ENCODE results near the gene NKD1. TPM values are rescaled to one million over a fixed set of nuclear protein-coding genes. Genes with fewer than 3 reads are reported as not detected.

The NKD1 gene
- total RNA-seq, 2 donors from 2014 or later, result 1.1 to 3.0 TPM

- Histone ChIP-seq H3K4me1 (peaks cover 0 to 24% of the 10 kb centered on the region in 2 donors), H3K36me3 (no peaks in the 10 kb centered on the region), H3K27me3 (no peaks in the 10 kb centered on the region), H3K4me3 (no peak overlapping the region), H3K27ac (no peak overlapping the region), H3K9me3 (no peaks in the 10 kb centered on the region)
- TF ChIP-seq, protein P1, sequence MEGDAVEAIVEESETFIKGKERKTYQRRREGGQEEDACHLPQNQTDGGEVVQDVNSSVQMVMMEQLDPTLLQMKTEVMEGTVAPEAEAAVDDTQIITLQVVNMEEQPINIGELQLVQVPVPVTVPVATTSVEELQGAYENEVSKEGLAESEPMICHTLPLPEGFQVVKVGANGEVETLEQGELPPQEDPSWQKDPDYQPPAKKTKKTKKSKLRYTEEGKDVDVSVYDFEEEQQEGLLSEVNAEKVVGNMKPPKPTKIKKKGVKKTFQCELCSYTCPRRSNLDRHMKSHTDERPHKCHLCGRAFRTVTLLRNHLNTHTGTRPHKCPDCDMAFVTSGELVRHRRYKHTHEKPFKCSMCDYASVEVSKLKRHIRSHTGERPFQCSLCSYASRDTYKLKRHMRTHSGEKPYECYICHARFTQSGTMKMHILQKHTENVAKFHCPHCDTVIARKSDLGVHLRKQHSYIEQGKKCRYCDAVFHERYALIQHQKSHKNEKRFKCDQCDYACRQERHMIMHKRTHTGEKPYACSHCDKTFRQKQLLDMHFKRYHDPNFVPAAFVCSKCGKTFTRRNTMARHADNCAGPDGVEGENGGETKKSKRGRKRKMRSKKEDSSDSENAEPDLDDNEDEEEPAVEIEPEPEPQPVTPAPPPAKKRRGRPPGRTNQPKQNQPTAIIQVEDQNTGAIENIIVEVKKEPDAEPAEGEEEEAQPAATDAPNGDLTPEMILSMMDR (IDR thresholded peaks at IDR 0.05), result peak in 1 of 2 donors; percentile 51
- no peak for DNase-seq (ENCODE audit: low spot score)
Observed at GRCh38 chr16:50593410-50594150, 45.4 kb downstream of the NKD1 start.

DNA sequence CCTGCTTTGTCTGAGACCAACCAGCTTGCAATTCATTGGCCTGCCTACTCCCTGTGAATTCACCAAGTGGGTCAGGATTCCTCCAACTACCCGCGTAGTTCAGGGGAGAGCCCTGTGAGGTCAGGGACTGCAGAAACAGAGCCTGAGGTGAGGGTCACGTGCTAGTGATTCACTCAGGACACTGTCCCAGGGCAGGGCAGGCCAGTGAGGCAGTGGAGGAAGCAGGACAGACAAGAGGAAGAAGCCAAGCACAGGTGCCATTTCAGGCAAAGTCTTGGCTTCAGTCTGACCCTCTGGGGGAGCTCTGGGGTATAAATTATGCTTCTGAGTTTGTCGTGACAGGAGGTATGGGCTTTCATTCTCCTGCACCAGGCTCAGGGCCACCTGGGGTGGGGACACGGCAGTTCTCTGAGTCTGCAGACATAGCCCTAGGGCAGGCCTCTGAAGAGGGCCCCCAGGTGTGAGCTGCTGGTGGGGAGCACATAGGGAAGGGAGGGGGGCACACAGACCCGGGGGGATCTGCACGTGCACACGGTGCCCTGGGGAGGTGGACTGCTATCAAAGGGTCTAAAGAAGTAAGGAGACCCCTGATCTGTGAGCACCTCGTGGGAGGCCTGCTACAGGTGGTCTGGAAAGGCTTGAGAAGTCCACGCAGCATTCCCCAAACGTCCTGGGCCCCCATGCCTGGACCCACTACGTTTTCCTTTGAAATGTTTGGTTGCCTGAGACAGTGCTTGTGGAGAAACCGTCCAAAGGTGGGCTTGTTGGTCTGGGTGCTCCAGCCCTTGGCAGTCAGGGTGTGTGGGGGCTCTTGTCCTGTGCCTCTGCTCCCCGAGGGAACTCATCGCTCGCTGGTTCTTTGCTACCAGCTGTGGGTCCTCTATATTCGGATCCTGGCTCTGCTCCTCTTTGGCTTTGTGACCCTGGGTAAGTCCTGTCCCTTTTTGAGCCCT lies 46.4 kb downstream of the NKD1 start:
- no peak for DNase-seq (ENCODE audit: low spot score)

DNA sequence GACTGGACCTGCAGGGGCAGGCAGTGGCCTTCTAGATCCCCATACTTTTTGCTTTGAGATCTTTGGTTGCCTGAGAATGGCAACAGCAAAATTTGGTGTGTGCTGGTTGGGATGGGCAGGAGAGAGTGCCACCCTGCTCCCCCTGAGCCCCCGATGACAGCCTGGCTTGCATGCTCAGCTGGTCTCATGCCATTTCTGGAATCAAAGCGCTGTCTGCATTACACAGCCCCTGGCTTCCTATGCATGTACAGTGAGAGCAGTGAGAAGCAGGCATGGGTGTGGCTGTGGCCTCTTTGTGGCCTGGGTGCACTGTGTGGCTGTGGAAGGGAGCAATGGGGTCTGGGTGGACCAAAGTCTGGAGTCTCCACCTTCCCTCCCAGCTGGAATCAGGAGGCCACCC lies 47.7 kb downstream of the NKD1 start:
- peaks cover 0 to 29% of the 10 kb centered on the region in 2 donors for H3K4me1 ChIP-seq

More for the DNA sequence above, 46.4 kb downstream of the NKD1 start:
- Histone ChIP-seq H3K27ac (no peak overlapping the region), H3K27me3 (no peaks in the 10 kb centered on the region), H3K36me3 (no peaks in the 10 kb centered on the region), H3K4me3 (no peak overlapping the region), H3K4me1 (peaks cover 0 to 24% of the 10 kb centered on the region in 2 donors), H3K9me3 (no peaks in the 10 kb centered on the region)
- TF ChIP-seq, protein P1 (IDR thresholded peaks at IDR 0.05), result no peak

GRCh38 chr16:50596762-50597450 lies 48.7 kb downstream of the NKD1 start:
- H3K36me3 ChIP-seq, result no peaks in the 10 kb centered on the region
- H3K4me3 ChIP-seq, result no peak overlapping the region
- TF ChIP-seq, protein P1 (IDR thresholded peaks at IDR 0.05), result no peak
- H3K27ac ChIP-seq, result no peak overlapping the region
- peaks cover 0 to 32% of the 10 kb centered on the region in 2 donors for H3K4me1 ChIP-seq
- no peak for DNase-seq (ENCODE audit: low spot score)
- H3K27me3 ChIP-seq, result no peaks in the 10 kb centered on the region
- H3K9me3 ChIP-seq, result no peaks in the 10 kb centered on the region

More for the DNA sequence above, 47.7 kb downstream of the NKD1 start:
- H3K36me3 ChIP-seq, result no peaks in the 10 kb centered on the region
- no peaks in the 10 kb centered on the region for H3K27me3 ChIP-seq
- no peak for DNase-seq (ENCODE audit: low spot score)
- TF ChIP-seq, protein P1 (IDR thresholded peaks at IDR 0.05), result no peak
- H3K9me3 ChIP-seq, result no peaks in the 10 kb centered on the region
- H3K27ac ChIP-seq, result no peak overlapping the region
- H3K4me3 ChIP-seq, result no peak overlapping the region

- no peak overlapping the region for H3K4me3 ChIP-seq
- TF ChIP-seq, protein P1 (IDR thresholded peaks at IDR 0.05), result no peak
- no peaks in the 10 kb centered on the region for H3K36me3 ChIP-seq
- H3K27me3 ChIP-seq, result no peaks in the 10 kb centered on the region
- no peak overlapping the region for H3K27ac ChIP-seq
- H3K4me1 ChIP-seq, result peaks cover 0 to 26% of the 10 kb centered on the region in 2 donors
- no peaks in the 10 kb centered on the region for H3K9me3 ChIP-seq
- DNase-seq (ENCODE audit: low spot score), result no peak
Observed at GRCh38 chr16:50597563-50598255, 49.5 kb downstream of the NKD1 start.

Measured in right atrium auricular region (tissue), 2 donors.